Epidermal melanocyte (primary cell): ENCODE data around the gene TIGD4.

Experiments
- DNase-seq: peaks from one replicate; pipeline ENCODE4 v3.0.0; 2011; ENCODE audit warnings: low spot score; ENCODE audit not compliant: insufficient read length

TIGD4 gene

GRCh38 chr4:152727784-152728183, 51.7 kb downstream of the TIGD4 start:
- no peak for DNase-seq

DNA sequence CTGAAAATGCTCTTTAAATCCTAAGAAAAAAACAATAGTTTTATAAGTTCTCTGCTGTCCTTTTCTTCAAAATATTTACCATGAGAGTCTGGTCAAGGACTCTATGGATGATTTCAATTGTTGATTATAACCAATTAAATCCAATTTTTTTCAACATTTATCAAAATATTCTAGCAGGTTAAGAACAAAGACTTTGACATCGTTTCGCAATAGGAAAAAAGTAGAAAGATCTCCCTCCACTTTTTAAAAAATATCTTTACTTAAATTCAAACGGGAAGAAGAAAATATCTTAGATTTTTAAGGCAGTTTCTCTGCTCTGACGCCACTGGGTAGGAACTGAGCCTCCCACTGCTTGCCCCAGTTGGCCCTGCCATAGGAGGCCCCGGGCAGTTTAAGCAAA, 55.0 kb downstream of the TIGD4 start:
- DNase-seq = no peak

GRCh38 chr4:152723236-152723635, 56.3 kb downstream of the TIGD4 start:
- no peak for DNase-seq

DNA sequence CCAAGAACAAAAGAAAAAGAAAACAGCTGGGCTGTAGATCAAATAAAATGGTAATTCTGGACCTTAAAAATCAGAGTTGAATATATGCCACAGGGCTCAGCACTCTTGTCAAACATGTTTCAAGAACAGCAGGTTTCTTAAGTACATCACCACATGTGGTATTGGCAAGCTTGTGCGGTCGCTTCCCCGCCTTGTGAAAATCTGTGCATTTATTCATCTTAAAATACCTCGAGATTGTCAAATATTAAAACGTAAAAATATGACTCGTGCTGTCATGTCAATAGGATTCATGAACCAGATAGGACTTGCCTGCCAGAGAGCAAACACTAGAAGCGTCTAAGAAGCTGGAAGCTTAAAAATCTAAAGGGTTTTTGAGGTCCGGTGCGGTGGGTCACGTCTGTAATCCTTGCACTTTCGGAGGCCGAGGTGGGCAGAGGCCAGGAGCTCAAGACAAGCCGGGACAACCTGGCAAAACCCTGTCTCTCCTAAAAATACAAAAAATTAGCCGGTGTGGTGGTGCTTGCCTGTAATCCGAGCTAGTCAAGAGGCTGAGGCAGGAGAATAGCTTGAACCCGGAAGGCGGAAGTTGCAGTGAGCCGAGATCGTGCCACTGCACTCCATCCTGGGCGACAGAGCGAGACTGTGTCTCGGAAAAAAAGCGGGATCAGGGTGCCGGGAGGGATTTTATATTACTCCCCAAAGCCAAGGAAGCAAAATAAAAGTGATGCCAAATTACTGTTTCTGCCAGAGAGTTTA, 59.6 kb downstream of the TIGD4 start:
- DNase-seq = no peak
